GM23338 (cell line): Measurements from ENCODE around the gene CEP250. TPM values are rescaled to one million over a fixed set of nuclear protein-coding genes. Genes with fewer than 3 reads are reported as not detected.

Source experiments
- ATAC-seq: fragments of 200-7000 bp; cut with Tn5 transposase; 3 replicates; pipeline ENCODE4 v1.9.1; 2020
- DNase-seq: peaks from one replicate; pipeline ENCODE4 v3.0.0-alpha.2; 2015; ENCODE audit warnings: low spot score
- H2AFZ ChIP-seq: fragments of 200-600 bp; sonication (generic); 2 replicates; pipeline ENCODE4 v1.8.0; 2016; ENCODE audit warnings: antibody characterized with exemption, mild to moderate bottlenecking, moderate library complexity
- H3F3A ChIP-seq: fragments of 200-600 bp; sonication (generic); replicated peaks from 2 replicates; pipeline ENCODE4 v1.8.0; 2017; ENCODE audit warnings: antibody characterized with exemption, mixed run types, low read depth
- H3K27ac ChIP-seq: fragments of 200-600 bp; sonication (generic); 2 replicates; pipeline ENCODE4 v1.6.1; 2016; ENCODE audit warnings: low read depth
- H3K27me3 ChIP-seq: fragments of 200-600 bp; sonication (generic); 2 replicates; pipeline ENCODE4 v1.8.0; 2016; ENCODE audit warnings: mild to moderate bottlenecking, mixed run types, moderate library complexity; ENCODE audit not compliant: insufficient read depth
- H3K36me3 ChIP-seq: fragments of 200-600 bp; sonication (generic); 2 replicates; pipeline ENCODE4 v1.8.0; 2016; ENCODE audit warnings: mild to moderate bottlenecking; ENCODE audit not compliant: insufficient read depth
- H3K4me1 ChIP-seq: fragments of 200-600 bp; sonication (generic); 2 replicates; pipeline ENCODE4 v1.8.0; 2016; ENCODE audit warnings: mild to moderate bottlenecking, moderate library complexity; ENCODE audit not compliant: insufficient read depth
- H3K4me2 ChIP-seq: fragments of 200-600 bp; sonication (generic); 2 replicates; pipeline ENCODE4 v1.7.1; 2017; ENCODE audit warnings: mixed run types
- H3K4me3 ChIP-seq: fragments of 200-600 bp; sonication (generic); 2 replicates; pipeline ENCODE4 v1.6.1; 2016; ENCODE audit warnings: mixed run types
- H3K79me2 ChIP-seq: fragments of 200-600 bp; sonication (generic); replicated peaks from 2 replicates; pipeline ENCODE4 v1.8.0; 2017; ENCODE audit warnings: mild to moderate bottlenecking; ENCODE audit not compliant: insufficient read depth
- H3K9me2 ChIP-seq: fragments of 200-600 bp; sonication (generic); 2 replicates; pipeline ENCODE4 v1.8.0; 2017; ENCODE audit not compliant: insufficient read depth
- H4K20me1 ChIP-seq: fragments of 200-600 bp; sonication (generic); replicated peaks from 2 replicates; pipeline ENCODE4 v1.8.0; 2017; ENCODE audit warnings: mild to moderate bottlenecking; ENCODE audit not compliant: insufficient read depth
- H3K27ac Mint-ChIP-seq: 2 replicates; pipeline ENCODE4 v1.8.0; 2020; ENCODE audit warnings: inconsistent platforms, mild to moderate bottlenecking, moderate library complexity, mixed read lengths
- H3K27me3 Mint-ChIP-seq: 3 replicates; pipeline ENCODE4 v1.8.0; 2022; ENCODE audit warnings: low read depth, mild to moderate bottlenecking, moderate library complexity, mixed read lengths, inconsistent platforms; ENCODE audit not compliant: insufficient read depth, poor library complexity
- H3K36me3 Mint-ChIP-seq: 3 replicates; pipeline ENCODE4 v1.8.0; 2021; ENCODE audit warnings: low read depth, mild to moderate bottlenecking, inconsistent platforms, moderate library complexity, mixed read lengths
- H3K4me1 Mint-ChIP-seq: 3 replicates; pipeline ENCODE4 v1.8.0; 2020; ENCODE audit warnings: mild to moderate bottlenecking, inconsistent platforms, mixed read lengths
- H3K4me3 Mint-ChIP-seq: 3 replicates; pipeline ENCODE4 v1.8.0; 2021; ENCODE audit warnings: moderate library complexity, mild to moderate bottlenecking, inconsistent platforms, mixed read lengths
- H3K9me3 Mint-ChIP-seq: 3 replicates; pipeline ENCODE4 v1.8.0; 2020; ENCODE audit warnings: moderate library complexity, mild to moderate bottlenecking, inconsistent platforms, mixed read lengths
- CREB1 ChIP-seq: fragments of 250-450 bp; sonication (Bioruptor Pico); IDR thresholded peaks from 2 replicates; pipeline ENCODE4 v1.5.0; 2020; ENCODE audit warnings: low read depth, mild to moderate bottlenecking, moderate library complexity
- CTCF ChIP-seq, 2 experiments: fragments of 200-600 bp in 1 of 2; sonication (generic) in 1 of 2; conservative IDR thresholded peaks; 2 replicates each; pipeline versions ENCODE4 v1.5.1 to v1.6.1; 2016 to 2017; ENCODE audit warnings: antibody characterized with exemption in 2 of 2, low read depth in 2 of 2, mild to moderate bottlenecking in 2 of 2, moderate library complexity in 1 of 2
- ETS1 ChIP-seq: IDR thresholded peaks from 2 replicates; pipeline ENCODE4 v1.6.1; 2016; ENCODE audit warnings: antibody characterized with exemption
- EZH2phosphoT487 ChIP-seq: fragments of 200-600 bp; sonication (generic); IDR thresholded peaks from one replicate; pipeline ENCODE4 v1.8.1; 2018; ENCODE audit warnings: antibody characterized with exemption; ENCODE audit not compliant: unreplicated experiment
- JUNB ChIP-seq: IDR thresholded peaks from one replicate; pipeline ENCODE4 v1.6.1; 2016; ENCODE audit warnings: antibody characterized with exemption; ENCODE audit not compliant: unreplicated experiment
- NANOG ChIP-seq: IDR thresholded peaks from 2 replicates; pipeline ENCODE4 v1.6.1; 2016; ENCODE audit warnings: antibody characterized with exemption, borderline replicate concordance
- POLR2AphosphoS5 ChIP-seq: IDR thresholded peaks from 2 replicates; pipeline ENCODE4 v1.6.1; 2016; ENCODE audit warnings: antibody characterized with exemption, low read depth
- REST ChIP-seq: IDR thresholded peaks from one replicate; pipeline ENCODE4 v1.6.1; 2018; ENCODE audit warnings: antibody characterized with exemption; ENCODE audit not compliant: unreplicated experiment
- STAT1 ChIP-seq: IDR thresholded peaks from one replicate; pipeline ENCODE4 v1.6.1; 2016; ENCODE audit warnings: antibody characterized with exemption; ENCODE audit not compliant: unreplicated experiment
- ZNF462 ChIP-seq: fragments of 250-450 bp; sonication (Bioruptor Pico); IDR thresholded peaks from 2 replicates; pipeline ENCODE4 v1.5.0; 2020; ENCODE audit warnings: mild to moderate bottlenecking, moderate library complexity
- polyA plus RNA-seq: library from polyadenylated mRNA; unstranded; fragments of >200 nt; fragmentation: Nextera tagmentation; extraction: Ambion mirVana; gene quantifications from 2 replicates; pipeline ENCODE4 v1.2.1, GENCODE V29; 2016
- total RNA-seq: library from RNA; depleted of rRNA; stranded (reverse); fragments of >200 nt; shearing (Covaris generic); gene quantifications from 2 replicates; pipeline ENCODE4 v1.2.3, GENCODE V29; 2014

CEP250 gene
- total and polyA plus RNA-seq, 2 experiments from 2014 or later, result 28.0 to 29.1 TPM

GRCh38 chr20:35506179-35506578, 50.8 kb downstream of the CEP250 start:
- H3F3A ChIP-seq, result no peaks in the 10 kb centered on the region
- Mint-ChIP-seq H3K4me1 (no peaks in the 10 kb centered on the region; the same call in 2 of the 3 replicates), H3K9me3 (no peaks in the 10 kb centered on the region), H3K27me3 (peaks cover 4% of the 10 kb centered on the region), H3K36me3 (peaks cover 44% of the 10 kb centered on the region), H3K27ac (no peak overlapping the region; the same call in 1 of the 2 replicates), H3K4me3 (no peak overlapping the region)
- H4K20me1 ChIP-seq, result no peaks in the 10 kb centered on the region; the same call in 1 of the 2 replicates
- no peaks in the 10 kb centered on the region for H3K9me2 ChIP-seq
- H2AFZ ChIP-seq, result no peak overlapping the region
- no peaks in the 10 kb centered on the region for H3K4me1 ChIP-seq
- H3K27ac ChIP-seq, result no peak overlapping the region
- TF ChIP-seq ZNF462 (no peak), EZH2phosphoT487 (no peak), NANOG (no peak), STAT1 (no peak), CREB1 (CRISPR knock-in tag) (no peak), REST (no peak), CTCF (conservative IDR thresholded peaks at IDR 0.05; ENCODE audit: low read depth in 2 of 2) (no peak), ETS1 (no peak), JUNB (no peak), POLR2AphosphoS5 (no peak)
- peaks cover 7% of the 10 kb centered on the region; the same call in 1 of the 2 replicates for H3K36me3 ChIP-seq
- no peaks in the 10 kb centered on the region for H3K79me2 ChIP-seq
- H3K4me2 ChIP-seq, result no peak overlapping the region
- H3K4me3 ChIP-seq, result no peak overlapping the region
- ATAC-seq, result no peak
- no peaks in the 10 kb centered on the region for H3K27me3 ChIP-seq
- DNase-seq, result no peak
